GM15510 (cell line): ENCODE results near the gene PDK2.
A peak's percentile ranks its signal among the peaks of the same experiment; 100 is the strongest.

Experiments used
- POLR2A ChIP-seq: IDR thresholded peaks from 3 replicates; pipeline ENCODE4 v1.6.1; 2011; ENCODE audit warnings: borderline replicate concordance; ENCODE audit not compliant: insufficient read length; ENCODE audit errors: extremely low read depth

Gene PDK2

DNA sequence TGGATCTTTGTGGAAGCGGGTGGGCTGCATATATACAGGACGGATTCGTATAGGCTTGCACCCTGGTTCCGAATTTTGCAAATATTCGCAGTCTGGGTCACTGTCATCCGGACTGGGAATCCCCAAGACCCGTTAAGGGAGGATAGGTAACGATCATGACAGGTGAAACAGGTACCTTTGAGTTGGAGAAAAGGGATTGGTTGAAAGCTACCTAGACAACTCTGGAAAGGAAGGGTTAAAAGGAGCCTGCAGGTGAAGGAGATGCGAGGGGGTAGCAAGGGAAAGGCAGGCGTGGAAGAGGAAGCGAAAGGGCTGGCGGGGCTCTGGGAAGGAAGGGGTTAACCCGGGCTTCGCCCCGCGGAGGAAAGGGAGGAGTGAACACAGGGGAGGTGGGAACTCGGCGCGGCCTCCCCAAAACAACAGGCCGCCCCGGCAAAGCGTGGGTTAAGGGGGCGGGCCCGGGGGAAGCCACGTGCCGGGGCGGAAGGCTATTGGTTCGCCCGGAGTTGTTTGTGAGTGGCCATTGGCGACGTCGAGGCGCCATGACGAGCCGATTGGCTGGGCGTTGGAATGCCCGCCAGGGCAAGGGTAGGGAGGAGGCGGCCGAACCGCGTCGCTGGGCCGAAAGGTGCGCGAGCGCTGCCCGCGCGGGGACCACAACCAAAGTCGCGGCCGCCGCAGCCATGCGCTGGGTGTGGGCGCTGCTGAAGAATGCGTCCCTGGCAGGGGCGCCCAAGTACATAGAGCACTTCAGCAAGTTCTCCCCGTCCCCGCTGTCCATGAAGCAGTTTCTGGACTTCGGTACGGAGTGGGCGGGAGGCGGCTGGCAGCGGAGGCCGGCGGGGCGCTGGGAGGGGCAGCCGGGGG lies at the start of gene PDK2:
TSS of gene PDK2 (plus strand) at position 599 of the 867 bp plus-strand sequence. CDS start at position 684, 85 bp downstream.
- peak; percentile 37 for TF ChIP-seq POLR2A

DNA sequence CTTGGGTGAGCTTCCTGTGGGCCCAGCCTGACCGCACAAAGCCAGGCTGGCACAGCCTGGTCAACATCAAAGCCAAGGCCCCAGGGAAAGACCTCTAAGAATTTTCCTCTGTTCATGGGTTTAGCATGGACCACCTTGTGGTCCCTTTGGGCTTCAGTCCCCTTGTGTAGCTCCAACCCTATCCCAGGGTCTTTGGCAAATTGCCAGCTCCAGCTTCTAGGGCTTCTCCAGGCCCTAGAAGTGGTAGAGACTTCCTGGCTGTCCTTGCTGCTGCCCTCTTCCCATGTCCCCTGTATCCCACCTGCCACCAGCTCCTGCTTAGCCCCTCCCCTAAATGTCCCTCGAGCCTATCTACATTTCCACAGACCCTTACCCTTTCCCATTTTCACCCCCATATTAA lies 49.0 kb upstream of the PDK2 start:
- no peak for TF ChIP-seq POLR2A

DNA sequence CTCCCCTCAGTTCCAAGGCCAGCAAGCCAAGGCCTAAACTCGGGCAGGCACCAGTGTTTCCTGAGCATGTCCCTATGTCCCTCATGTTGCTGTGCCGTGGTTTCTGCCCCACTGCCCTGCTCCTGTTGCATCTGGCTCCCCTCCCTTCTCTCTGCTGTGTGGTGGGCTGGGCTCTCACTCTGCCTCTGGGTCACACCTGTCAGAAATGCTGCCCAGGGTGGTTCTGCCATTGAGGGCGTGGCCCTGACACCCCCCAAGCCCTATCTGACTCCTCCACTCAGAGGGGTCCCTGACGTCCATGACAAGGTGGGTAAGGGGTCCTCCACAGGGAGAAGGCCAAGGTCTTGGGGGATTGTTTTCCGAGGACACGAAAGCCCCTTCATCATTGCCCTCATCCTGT lies 48.5 kb upstream of the PDK2 start:
- no peak for TF ChIP-seq POLR2A

DNA sequence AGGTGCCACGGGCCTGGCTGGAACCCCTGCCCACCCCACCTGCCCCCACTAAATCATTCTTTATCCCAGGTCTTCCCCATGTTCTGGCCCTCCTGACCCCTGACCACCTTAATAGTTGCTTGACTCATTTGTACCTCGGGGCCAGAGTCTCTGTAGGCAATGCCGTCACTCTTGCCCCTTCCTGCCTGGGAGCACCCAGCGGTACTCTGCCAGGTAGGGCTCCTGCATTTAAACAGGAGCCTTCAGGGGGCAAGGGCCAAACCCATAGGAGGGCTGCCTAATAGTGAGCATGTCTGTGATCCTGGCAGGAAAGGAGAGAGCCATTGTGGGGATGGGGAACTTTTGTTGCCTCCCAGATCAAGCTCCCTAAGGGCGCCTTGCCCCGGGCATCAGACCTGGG lies 48.1 kb upstream of the PDK2 start:
- no peak for TF ChIP-seq POLR2A

DNA sequence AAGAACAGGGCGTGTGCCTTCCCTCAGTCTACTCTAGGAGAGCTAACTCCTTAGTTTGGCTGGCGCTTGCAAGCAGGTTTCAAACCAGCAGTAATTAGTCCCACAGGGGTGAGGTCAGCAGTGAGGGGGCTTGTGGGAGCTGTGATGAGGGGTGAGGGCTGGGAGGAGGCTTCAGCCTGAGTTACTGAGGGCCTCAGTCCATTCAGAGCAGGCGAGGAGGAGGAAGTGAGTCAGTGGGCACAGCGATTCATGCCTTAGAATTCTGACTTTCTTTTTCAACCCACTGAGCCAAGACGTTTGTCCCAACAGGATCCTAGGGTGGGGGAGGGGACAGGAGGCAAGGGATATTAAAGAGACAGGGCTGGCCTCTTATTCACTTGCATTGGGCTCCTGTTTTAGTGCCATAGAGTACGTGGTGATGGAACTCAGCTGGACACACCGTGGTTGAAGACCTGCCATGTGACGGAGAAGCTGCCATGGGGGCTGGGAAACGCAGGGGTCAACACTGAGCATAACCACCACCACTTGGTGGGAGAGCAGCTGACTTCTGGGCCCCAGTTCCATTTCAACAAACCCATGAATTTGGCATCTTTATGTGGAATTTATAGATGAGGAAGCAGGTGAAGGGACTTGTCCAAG lies 47.5 kb upstream of the PDK2 start:
- TF ChIP-seq POLR2A = no peak

DNA sequence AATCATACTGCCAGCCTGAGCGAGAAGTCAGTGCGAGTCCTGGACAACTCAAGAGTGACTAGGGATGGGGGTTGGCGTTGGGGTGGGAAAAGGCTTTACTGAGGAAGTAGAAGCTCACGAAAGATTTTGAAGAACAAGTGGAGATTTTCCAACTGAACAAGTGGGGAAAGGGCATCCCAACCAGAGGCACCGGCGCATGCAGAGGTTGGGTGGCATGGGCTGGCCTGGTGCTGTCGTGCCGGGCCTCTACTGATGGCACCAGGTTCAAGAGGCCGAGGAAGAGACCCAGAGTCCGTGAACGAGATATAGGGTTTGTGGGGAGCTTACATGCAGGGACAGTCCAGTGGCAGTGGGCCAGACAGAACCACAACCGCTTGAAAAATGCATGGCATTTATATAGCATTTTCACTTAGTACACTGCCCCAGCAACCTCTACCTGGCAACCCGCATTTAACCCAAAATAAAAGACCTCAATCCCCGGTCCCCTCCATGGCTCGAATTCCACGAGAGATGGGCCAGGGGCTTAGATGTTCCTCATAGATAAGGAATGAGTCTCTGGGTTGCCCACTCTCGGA lies 46.9 kb upstream of the PDK2 start:
- no peak for TF ChIP-seq POLR2A

DNA sequence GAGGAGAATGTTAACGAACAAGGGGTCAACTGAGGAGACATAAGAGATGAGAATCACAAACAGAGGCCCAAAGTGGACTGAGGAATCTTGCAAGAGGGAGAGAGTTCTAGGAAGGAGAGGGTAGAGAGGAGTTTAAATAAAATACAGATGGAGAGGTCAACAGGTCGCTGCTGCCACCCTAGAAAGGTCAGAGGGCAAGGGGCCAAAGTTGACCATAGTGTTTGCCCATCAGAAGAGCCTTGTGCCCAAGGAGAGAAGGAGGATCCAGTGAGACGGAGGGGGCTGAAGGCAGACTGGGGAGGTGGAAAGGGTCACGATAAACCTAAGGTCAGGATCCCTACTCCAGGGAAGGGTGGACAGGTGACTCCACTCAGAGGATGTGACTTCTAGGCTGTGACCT lies 46.2 kb upstream of the PDK2 start:
- TF ChIP-seq POLR2A = no peak

DNA sequence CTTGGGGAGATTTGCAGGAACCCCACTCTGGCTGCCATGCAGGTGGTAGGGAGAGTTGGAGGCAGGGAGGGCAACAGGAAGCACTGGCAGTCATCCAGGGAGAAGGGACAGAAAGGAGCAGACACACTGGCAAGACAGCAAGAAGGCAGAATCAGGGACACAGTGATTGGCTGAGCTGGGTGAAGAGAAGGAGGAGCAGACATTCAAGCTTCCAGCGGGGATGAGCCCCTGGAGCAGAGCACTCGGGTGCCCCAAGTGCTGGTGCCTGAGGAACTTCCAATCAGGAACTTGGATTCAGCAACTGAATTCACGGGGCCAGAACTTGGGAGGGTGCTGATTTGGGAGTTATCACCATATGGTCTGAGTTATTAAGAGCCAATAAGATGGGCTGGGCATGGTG lies 45.5 kb upstream of the PDK2 start:
- TF ChIP-seq POLR2A = no peak

GRCh38 chr17:50050431-50051032 lies 44.6 kb upstream of the PDK2 start:
- no peak for TF ChIP-seq POLR2A

- TF ChIP-seq POLR2A = no peak
Measured at GRCh38 chr17:50051082-50051576, 44.0 kb upstream of the PDK2 start.

DNA sequence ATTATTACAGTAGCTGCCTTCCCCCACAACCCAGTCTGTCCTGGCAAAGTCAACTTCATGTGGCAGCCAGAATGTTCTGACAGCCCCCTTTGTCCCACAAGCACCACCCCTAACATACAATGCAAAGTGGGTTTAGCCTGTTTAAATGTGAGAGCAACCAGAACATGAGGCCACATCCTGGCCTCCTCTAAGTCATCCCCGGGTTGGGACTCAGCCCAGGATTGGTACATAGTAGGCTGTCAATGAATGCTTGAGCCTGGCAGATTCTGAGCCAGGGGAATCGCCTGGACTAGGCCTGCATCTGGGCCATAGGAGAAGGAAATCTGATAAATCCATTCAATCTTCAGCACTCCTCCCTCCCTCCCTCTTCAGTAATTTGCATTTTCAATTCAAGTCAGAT lies 43.5 kb upstream of the PDK2 start:
- TF ChIP-seq POLR2A = no peak

- no peak for TF ChIP-seq POLR2A
Measured at GRCh38 chr17:50052241-50052796, 42.8 kb upstream of the PDK2 start.

GRCh38 chr17:50052822-50053653 lies 42.1 kb upstream of the PDK2 start:
- TF ChIP-seq POLR2A = no peak

- no peak for TF ChIP-seq POLR2A
Measured at GRCh38 chr17:50053654-50053960, 41.5 kb upstream of the PDK2 start.
